GM18508 (cell line): Measurements from ENCODE around the gene WDR88.
A peak's percentile ranks its signal among the peaks of the same experiment; 100 is the strongest.
"Not testable (repeated sequence)": the region's sequence is repeated elsewhere in the genome, so short reads cannot be mapped to it uniquely, and the experiment has no call there.

Experiments
- ATAC-seq: cut with Tn5 transposase; IDR thresholded peaks from one replicate; pipeline ENCODE4 v1.9.1; 2021; ENCODE audit warnings: moderate number of reproducible peaks; ENCODE audit not compliant: insufficient read depth, unreplicated experiment

The WDR88 gene

DNA sequence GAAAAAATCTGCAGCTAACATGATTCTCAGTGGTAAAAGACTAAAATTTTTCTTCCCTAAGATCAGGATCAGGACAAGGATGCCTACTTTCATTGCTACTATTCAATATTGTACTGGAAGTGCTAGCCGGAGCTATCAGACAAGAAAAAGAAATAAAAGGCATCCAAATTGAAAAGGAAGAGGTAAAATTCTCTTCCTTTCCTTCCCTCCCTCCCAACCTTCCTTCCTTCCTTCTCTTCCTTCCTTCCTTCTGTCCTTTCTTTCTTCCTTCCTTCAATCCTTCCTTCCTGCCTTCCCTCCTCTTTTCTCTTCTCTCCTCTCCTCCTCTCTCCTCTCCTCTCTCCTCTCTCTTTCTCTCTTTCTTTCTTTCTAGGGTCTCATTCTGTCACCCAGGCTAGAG, 35.5 kb downstream of the WDR88 start:
- no peak for ATAC-seq

DNA sequence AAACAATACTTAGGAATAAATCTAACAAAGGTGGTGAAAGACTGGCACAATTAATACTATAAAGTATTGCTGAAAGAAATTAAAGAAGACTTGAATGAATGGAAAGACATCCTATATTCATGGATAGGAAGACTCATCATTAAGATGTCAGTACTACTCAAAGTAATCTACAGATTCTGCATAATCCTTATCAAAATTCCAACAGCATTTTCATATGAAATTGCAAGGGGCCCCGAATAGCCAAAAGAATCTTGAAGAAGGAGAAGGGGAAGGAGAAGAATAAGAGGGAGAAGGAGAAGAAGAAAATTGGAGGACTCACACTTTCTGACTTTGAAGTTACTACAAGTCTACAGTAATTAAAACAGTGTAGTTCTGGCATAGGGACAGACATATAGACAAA, 36.6 kb downstream of the WDR88 start:
- ATAC-seq = no peak

DNA sequence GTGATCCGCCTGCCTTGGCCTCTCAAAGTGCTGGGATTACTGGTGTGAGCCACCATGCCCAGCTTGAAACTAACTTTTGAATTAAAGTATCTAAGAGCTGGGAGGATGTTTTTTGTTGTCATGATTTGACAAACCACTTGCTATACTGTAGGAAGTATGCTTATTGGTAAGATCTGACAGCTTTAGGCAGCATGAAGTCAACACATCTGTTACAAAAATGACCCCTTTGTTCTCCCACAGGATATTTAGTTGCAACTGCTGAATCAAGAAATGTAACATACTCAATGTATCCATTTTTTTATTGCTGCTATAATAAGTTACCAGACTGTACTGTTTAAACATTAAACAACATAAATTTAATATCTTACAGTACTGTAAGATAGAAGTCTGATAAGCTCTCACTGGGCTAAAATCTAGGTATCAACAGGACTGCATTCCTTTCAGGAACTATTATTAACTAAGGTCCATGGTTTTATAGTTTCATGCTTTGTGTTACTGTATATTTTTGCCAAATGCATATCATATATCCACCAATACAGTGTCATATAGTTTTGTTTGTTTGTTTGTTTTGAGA, 39.4 kb downstream of the WDR88 start:
- no peak for ATAC-seq

DNA sequence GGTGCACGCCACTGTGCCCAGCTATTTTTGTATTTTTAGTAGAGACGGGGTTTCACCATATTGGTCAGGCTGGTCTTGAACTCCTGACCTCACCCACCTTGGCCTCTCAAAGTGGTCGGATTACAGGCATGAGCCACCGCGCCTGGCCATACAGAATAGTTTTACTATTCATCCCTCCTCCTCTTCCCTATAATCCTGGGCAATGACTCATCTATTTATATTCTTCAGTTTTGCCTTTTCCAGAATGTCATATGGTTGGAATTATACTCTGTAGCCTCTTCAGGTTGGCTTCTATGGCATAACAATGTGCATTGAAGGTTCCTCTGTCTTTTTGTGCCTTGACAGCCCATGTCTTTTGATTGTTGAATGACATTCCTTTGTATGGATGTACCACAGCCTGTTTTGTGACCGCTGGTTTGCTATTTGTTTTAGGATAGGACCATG, 40.0 kb downstream of the WDR88 start:
- no peak for ATAC-seq

DNA sequence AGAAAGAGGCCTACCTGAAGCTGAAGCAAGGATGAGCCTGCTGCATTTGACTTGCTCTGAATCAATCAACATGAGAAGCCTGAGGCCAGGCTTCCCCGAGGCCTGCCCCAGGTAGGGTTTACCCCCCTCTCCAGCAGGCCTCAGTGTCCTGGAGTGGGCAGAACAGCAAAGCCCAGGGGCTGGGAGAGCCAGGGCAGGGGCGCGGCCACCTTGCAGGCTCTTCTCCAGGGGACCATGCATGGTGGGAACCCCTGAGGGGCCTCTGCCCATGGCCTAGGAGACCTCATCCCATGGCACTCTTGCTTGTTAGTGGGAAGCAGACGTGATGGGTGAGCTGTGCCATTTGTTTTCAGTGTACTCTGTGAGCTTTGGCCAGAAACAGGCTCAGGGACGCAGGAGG, 42.3 kb downstream of the WDR88 start:
- no peak for ATAC-seq

DNA sequence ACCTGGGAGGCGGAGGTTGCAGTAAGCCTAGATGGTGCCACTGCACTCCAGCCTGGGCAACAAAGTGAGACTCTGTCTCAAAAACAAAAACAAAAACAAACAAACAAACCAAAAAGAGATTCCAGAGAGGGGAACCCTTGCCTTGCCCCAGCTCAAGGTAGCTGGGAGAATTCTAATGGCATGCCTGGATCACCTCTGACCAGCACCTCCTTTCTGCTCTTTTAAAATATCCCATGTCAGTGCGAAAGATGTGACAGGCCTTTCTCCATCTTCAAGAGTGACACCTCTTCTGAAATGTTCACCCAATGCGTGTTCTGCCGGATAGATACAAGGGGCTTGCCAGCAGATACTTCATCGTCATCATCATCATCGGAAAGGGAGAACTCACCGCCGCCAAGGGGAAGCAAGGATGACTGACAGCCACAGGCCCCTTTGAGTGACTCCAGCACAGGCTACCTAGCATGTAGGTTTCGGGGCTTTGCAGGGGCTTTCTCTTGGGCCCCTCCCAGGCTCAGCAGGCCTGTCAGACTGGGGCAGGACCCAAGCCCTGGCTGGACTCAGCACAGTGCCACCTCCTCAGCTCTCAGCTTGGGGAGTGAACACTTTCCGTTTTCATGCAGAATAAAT, 43.4 kb downstream of the WDR88 start:
- no peak for ATAC-seq

DNA sequence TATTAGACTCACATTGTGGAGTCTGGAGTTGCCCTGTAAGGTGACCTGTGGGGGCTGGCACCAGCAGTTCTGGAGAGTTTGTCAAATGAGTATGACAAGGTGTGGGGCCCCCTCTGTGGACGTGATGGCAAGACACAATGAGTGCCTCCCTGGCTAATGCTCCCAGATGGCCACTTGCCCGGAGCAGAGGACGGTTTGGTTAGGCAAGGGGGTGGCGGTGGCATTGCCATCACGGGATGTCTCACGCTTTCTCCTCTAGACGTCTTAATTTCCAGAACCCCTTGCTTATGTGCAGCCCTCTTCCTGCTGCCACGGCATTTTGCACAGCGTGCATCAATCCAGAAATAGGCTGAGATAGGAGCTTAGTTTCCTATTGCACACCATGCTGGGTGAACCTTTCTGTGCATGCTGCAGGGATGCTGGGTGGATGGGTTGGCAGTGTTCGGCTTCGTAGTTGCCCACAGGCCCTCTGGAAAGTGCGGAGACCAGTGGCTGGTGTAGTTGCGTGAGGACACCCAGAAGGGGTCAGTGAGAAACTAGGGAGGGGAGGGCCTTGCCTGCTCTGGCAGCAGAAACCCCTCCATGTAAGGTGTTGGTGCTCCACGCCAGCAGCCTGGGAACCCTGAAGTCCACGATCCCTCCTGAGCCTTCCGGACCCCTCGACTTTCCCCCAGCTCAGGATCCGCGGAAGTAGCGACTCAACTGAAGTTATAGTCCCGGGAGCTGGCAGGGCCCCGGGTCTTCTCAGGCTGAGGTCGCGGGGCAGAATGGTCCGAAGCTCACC, 44.2 kb downstream of the WDR88 start:
- no peak for ATAC-seq

DNA sequence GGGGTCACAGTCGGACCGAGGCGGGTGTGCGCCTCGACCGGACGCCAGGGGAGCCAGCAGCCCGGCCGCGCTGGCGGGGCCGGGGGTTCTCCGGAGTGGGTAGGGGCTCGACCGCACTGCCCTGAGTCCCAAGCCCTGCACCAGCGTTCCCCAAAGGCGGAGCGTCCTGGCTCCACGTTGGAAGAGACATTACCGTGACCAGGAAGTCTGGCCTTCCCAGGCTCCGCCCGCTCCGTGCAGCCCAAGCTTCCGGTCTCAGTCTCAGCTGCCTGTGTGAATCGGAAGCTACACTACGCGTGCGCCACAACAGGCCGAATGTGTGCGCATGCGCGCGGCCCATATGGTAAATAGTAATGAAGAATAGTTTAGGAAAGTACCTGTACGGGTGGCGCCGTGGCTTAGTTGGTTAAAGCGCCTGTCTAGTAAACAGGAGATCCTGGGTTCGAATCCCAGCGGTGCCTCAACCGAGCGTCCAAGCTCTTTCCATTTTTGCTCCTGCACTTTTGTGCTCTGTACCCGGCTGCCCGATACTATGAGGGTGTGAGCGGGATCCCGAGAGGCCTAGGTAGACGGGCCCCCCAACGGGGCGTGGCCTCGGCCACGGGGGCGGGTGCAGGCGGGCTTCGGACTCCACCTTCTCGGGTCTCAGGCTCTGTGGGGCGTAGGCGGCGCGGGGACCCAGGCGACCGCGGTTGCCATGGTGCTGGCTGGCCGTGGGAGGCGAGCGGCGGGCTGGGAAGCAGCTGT, 44.9 kb downstream of the WDR88 start:
- peak; percentile 74 for ATAC-seq

DNA sequence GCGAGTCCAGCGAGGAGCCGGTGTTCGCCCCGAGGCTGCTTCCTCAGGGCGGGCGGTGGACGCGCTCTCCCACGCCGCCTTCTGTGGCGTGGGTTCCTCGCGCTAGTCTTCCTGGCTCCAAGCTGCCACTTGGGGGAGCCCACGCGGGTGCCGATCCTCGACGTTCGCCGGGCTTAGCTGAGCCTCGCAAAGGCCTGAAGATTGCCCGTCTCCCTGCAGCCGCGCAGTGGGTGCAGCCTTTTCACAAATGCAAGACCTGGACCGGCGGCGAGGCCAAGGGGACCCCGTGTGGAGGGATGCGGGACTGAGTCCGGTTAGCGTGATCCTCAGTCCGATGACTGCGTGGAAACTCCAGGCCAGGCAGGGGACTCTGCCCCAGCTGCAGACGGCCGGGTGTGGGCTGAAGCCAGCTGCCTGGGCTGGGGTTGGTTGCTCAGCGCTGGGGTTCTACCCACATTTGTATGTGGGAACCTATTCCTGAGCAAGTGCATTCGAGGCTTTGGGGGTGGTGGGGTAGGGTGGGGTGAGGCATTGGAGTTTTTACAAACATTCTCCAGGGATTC, 45.6 kb downstream of the WDR88 start:
- no peak for ATAC-seq

DNA sequence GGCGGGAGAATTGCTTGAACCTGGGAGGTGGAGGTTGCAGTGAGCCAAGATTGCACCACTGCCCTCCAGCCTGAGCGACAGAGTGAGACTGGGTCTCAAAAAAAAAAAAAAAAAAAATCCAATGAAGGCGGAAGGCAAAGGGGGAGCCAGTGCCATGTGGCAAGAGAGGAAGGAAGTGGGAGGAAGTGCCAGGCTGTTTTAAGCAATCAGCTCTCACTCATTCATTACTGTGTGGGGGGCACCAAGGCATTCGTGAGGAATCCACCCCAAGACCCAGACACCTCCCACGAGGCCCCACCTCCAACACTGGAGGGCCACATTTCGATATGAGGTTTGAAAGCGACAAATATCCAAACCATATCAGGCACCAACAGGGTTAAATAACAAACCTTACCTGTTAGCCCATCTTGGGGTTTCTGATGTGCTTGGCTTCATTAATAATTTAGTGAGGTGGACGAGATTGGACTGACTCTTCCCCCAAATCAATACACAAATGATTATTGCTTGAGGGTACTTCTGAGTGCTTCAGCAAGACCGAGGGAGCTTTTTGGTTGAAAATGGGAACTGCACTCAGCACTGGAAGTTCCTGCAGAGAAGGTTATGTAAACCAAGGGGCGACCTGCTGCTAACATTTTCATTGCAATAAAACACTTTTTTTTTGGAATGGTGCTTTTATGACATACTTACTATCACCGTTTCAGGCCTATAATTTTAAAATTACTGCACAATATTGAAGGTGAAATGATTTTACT, 54.7 kb downstream of the WDR88 start:
- no peak for ATAC-seq

DNA sequence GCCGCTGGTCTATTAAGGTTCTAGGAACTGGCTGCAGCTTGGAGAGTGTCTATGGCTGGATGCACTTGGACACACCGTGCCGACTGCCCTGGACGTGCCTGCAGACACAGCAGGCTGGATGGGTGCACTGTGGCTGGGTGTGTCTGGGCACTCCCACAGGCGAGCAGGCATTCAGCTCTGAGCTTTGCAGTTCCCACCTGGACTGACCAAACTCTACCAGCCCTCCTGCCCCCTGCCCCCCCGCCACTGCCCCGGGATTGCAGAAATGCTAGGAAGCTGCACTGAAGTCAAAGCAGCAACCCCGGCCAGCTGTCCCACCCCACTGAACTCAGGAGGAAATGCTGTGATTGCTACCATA, 55.2 kb downstream of the WDR88 start:
- ATAC-seq = no peak

DNA sequence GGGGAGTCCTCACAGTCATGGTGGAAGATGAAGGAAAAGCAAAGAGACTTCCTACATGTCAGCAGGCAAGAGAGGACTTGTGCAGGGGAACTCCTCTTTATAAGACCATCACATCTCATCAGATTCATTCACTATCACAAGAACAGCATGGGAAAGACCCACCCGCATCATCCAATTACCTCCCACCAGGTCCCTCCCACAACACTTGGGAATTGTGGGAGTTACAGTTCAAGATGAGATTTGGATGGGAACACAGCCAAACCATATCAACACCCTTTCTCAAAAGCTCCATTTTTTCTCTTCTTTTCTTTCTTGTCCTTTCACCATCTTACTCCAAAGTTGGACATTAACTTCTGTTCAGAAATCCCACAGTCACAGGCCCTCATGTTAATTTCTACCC, 57.5 kb downstream of the WDR88 start:
- no peak for ATAC-seq

DNA sequence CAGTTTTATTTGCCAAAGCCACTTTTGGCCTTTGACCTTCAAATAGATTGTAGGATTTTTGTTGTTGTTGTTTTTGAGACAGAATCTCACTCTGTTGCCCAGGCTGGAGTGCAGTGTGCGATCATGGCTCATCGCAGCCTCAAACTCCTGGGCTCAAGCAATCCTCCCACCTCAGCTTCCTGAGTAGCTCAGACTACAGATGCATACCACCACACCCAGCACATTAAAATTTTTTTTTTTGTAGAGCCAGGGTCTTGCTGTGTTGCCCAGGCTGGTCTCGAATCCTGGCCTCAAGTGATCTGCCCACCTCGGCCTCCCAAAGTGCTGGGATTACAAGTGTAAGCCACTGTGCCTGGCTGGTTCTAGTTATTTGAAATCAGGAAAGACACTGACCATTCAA, 59.2 kb downstream of the WDR88 start:
- ATAC-seq = not testable (repeated sequence)

DNA sequence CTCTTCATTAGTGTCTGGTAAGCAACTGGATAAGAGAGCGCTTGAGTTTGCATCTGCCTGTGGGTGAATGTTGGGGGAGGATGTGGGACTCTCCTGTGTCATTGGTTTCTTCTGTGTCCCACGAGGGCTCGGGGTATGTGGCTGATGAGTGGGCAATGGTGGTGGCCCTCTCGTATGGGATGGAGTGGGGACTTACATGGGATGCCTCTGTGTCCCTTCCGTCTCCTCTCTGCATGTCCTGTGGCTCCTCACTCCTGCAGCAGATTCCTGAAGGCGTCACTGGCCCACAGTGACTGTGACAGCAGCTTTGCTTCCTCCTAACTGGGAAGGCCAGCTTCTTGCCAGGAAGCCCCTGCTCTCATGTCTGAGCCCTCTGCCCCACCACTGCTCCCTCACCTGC, 59.6 kb downstream of the WDR88 start:
- ATAC-seq = no peak

DNA sequence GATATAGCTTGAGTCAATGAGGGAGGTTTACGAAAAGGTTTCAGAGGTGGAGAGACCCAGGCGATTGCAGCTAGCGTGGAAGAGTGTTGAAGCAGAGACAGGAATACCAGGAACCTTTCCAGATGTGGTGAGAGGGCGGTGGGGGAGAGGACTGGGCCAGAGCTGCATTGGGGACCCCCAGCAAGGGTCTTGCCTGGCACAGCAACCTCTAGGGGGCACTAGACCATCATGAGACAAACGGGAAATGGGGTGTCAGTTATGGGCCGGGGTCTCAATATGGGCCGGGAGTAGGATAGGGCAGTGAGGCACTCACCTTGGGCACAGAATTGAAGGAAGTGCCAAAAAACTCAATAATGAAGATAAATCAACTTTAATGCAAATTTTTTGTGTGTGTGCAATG, 60.1 kb downstream of the WDR88 start:
- no peak for ATAC-seq

DNA sequence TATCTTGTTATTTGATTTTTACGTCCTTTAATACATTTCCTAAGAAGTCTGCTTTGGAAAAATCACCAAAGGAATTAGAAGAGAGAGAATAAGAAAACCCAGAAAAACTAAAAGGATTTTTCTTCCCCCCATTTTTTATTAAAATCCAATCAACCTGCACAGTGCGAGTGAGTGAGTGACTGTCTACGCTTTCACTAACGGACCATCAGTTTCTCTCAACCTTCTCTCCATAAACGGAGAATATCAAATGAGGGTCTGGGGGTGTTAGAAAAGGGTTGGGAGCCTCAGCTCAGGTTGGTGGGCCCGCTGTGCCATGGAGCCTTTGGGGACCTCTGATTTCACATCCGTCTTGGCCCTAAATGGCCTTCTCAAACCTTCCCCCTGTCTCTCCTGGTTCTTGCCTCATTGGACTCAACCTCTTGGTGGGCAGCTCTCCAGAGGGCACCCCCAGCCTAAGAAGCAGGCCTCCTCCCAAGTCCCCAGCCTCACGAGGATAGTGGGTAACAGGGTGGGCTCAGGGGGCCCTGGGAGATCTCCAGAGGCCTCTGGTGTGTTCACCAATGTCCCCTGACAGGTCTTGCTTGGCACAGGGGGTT, 61.5 kb downstream of the WDR88 start:
- no peak for ATAC-seq

DNA sequence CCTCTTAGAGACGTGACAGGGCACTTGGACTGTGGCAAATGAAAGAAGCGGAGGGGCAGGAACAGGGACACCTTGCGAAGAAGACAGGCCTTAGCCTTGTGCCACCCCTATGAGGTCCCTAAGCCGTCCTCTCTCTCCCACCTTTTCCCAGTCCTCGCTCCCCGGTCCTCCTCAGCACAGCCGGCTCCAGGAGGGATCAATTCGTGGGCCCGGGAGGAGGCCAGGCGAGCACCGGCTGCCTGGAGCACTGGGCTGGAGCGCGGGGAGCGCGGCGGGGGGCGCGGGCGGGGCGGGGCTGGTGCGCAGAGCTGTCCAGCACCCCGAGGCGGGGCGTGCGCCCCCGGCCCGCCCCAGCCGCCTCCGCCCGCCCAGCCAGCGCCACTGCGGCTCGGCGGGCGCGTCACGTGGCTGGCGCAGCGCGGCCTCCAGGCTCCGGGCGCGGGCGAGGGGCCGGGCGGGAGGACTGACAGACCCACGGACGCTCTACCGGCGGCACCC, 62.0 kb downstream of the WDR88 start, which contains the start of gene LRP3:
Gene LRP3, plus strand, starts transcription at position 466 of the 498 bp plus-strand sequence. CDS start 456 bp downstream, outside the sequence.
- no peak for ATAC-seq

DNA sequence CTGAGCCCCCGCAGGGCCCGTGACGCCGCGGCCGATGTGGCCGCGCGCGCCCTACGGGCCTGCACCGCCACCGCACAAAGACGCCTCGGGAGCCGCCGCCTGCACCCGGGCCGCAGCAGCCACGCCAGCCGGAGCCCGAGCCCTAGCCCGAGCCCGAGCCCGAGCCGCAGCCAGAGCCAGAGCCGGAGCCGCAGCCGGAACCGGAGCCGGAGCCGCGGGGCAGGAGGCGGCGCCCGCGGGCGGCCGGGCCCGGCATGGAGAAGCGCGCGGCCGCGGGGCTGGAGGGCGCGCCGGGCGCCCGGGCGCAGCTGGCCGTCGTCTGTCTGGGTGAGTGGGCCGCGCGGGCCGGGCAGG, 62.6 kb downstream of the WDR88 start:
- no peak for ATAC-seq

DNA sequence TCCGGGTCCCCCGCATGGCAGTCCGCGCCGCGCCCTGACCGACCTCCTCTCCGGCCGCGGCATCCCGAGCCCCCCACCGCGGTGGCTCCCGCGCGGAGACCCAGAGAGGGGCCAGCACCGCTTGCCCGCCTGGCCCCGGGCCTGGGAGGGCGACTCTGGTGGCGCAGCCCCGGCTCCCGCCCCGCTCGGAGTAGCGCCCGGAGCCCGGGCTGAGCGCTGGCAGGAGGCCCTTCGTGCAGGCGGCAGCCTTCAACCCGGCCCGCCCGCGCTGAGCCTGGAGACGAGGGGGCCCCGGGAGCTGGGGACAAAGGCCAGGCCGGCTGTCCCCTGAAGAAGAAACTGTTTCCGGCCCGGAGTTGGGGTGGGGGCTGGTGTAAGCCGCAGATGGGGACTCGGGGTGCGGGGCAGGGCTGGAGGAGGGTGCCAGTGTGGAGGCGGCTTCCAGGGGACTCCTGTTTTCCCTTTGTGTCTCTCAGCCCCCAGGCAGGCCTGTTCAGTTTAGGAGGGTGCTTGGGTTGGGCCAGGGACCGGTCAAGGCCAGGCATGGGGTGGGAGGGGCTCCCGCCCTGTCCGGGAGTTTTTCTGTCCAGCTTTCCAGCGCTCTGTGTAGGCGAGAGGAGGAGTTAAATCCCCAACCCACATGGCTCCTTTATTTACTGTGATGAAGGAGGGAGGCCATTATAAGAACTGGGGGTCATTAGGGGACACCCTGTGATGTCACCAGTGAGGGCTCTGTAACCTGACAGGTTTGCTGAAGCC, 63.2 kb downstream of the WDR88 start:
- ATAC-seq = no peak
